HepG2 (cell line): ENCODE data around the gene FNDC3B. TPM values are rescaled to one million over a fixed set of nuclear protein-coding genes. Genes with fewer than 3 reads are reported as not detected.

Experiments
- ATAC-seq: fragments of 200-7000 bp; cut with Tn5 transposase; 3 replicates; pipeline ENCODE4 v1.9.1; 2020; ENCODE audit warnings: mild to moderate bottlenecking, moderate library complexity
- BruUV-seq: library from RNA; stranded (reverse); fragments of 400-500 nt; replicated peaks from 2 replicates; lab custom pipeline; 2021; lab: Mats Ljungman, UMichigan
- CTCF ChIA-PET: fragments of 300-600 bp; formaldehyde crosslinking; extraction: SDS; loops from one replicate; lab custom pipeline; 2021; ENCODE audit warnings: low total read pairs, inconsistent platforms, low intra/inter-chr PET ratio; lab: Yijun Ruan, JAX
- POLR2A ChIA-PET: fragments of 350-600 bp; sonication (Branson Sonifier 250); formaldehyde crosslinking; loops from one replicate; lab custom pipeline; 2020; ENCODE audit warnings: antibody characterized with exemption, inconsistent platforms; lab: Yijun Ruan, JAX
- DNase-seq: peaks from one replicate; pipeline ENCODE4 v3.0.0-alpha.2; 2015; ENCODE audit warnings: low spot score
- FAIRE-seq: peaks from 3 replicates; lab custom pipeline; 2011; peaks lifted over from hg19 to GRCh38; lab: Jason Lieb, UNC
- H2AFZ ChIP-seq: one replicate; pipeline ENCODE4 v1.6.1; 2011; ENCODE audit warnings: low read length, inconsistent platforms
- H3K27ac ChIP-seq: fragments of 300-600 bp; 3 replicates; pipeline ENCODE4 v1.8.0; 2011; ENCODE audit warnings: mixed run types, mild to moderate bottlenecking, mixed read lengths, low read length, inconsistent platforms; ENCODE audit not compliant: insufficient read depth; ENCODE audit errors: extremely low read length
- H3K27me3 ChIP-seq, 2 experiments: fragments of 200-600 bp in 1 of 2; 2 replicates in 1 of 2; 3 replicates in 1 of 2; pipeline versions ENCODE4 v1.6.0 to v1.8.0; 2011; ENCODE audit warnings: low read length in 2 of 2, mild to moderate bottlenecking in 2 of 2, moderate library complexity in 2 of 2, inconsistent platforms in 1 of 2; ENCODE audit not compliant: insufficient read depth in 2 of 2, control insufficient read depth in 1 of 2
- H3K36me3 ChIP-seq, 2 experiments: fragments of 200-600 bp in 1 of 2; replicated peaks in 1 of 2; 2 replicates in 1 of 2; 3 replicates in 1 of 2; pipeline versions ENCODE4 v1.5.1 to v1.8.0; 2011; ENCODE audit warnings: low read length in 2 of 2, inconsistent platforms in 1 of 2; ENCODE audit not compliant: insufficient read depth in 2 of 2, control insufficient read depth in 1 of 2
- H3K4me1 ChIP-seq: 2 replicates; pipeline ENCODE4 v1.5.1; 2012; ENCODE audit warnings: low read length, inconsistent platforms; ENCODE audit not compliant: insufficient read depth
- H3K4me2 ChIP-seq: 2 replicates; pipeline ENCODE4 v1.6.0; 2011; ENCODE audit warnings: low read depth, low read length, inconsistent platforms
- H3K4me3 ChIP-seq, 3 experiments: fragments of 200-600 bp in 1 of 3; sonication (generic), shearing (Covaris generic) in 1 of 3; replicated peaks in 1 of 3; 2 replicates each; pipeline ENCODE4 v1.5.1; 2011 to 2016; ENCODE audit warnings: low read length in 3 of 3, inconsistent platforms in 2 of 3, low read depth in 2 of 3, mild to moderate bottlenecking in 2 of 3, control low read depth in 1 of 3, mixed read lengths in 1 of 3; ENCODE audit not compliant: insufficient read depth in 1 of 3
- H3K79me2 ChIP-seq: one replicate; pipeline ENCODE4 v1.6.1; 2011; ENCODE audit warnings: low read length, inconsistent platforms; ENCODE audit not compliant: insufficient read depth
- H3K9ac ChIP-seq: 2 replicates; pipeline ENCODE4 v1.6.0; 2011; ENCODE audit warnings: mild to moderate bottlenecking, low read depth, low read length, inconsistent platforms; ENCODE audit not compliant: insufficient read depth
- H3K9me3 ChIP-seq: 2 replicates; pipeline ENCODE4 v1.5.1; 2012; ENCODE audit warnings: mild to moderate bottlenecking, low read length
- H4K20me1 ChIP-seq: 2 replicates; pipeline ENCODE4 v1.6.0; 2011; ENCODE audit warnings: inconsistent platforms, mild to moderate bottlenecking, low read length, moderate library complexity; ENCODE audit not compliant: insufficient read depth
- BATF2 ChIP-seq: sonication (generic); formaldehyde crosslinking; IDR thresholded peaks from 2 replicates; pipeline ENCODE4 v1.8.0; 2022; ENCODE audit warnings: mild to moderate bottlenecking, missing genetic modification reagents, moderate library complexity
- E2F5 ChIP-seq: sonication (generic); formaldehyde crosslinking; conservative IDR thresholded peaks from 2 replicates; pipeline ENCODE4 v1.4.0; 2020; ENCODE audit warnings: missing genetic modification reagents
- HOXA3 ChIP-seq: sonication (generic); formaldehyde crosslinking; IDR thresholded peaks from 2 replicates; pipeline ENCODE4 v1.5.0; 2020; ENCODE audit warnings: missing genetic modification reagents
- NKX3-1 ChIP-seq: sonication (generic); formaldehyde crosslinking; IDR thresholded peaks from 2 replicates; pipeline ENCODE4 v1.5.0; 2020; ENCODE audit warnings: missing genetic modification reagents
- NONO ChIP-seq, 2 experiments: fragments of 450-650 bp in 1 of 2; sonication (generic) in 1 of 2; formaldehyde crosslinking in 1 of 2; IDR thresholded peaks in 1 of 2; conservative IDR thresholded peaks in 1 of 2; 2 replicates each; pipeline versions ENCODE4 v1.6.1 to v1.8.0; 2017 to 2022; ENCODE audit warnings: mild to moderate bottlenecking in 1 of 2, missing genetic modification reagents in 1 of 2, moderate library complexity in 1 of 2
- POLR2A ChIP-seq, 2 experiments: IDR thresholded peaks; 2 replicates each; pipeline ENCODE4 v1.6.1; 2011; ENCODE audit warnings: low read depth in 2 of 2, low read length in 2 of 2, mild to moderate bottlenecking in 1 of 2, moderate library complexity in 1 of 2; ENCODE audit not compliant: insufficient read depth in 1 of 2
- RBM22 ChIP-seq: fragments of 200-400 bp; formaldehyde crosslinking; optimal IDR thresholded peaks from 2 replicates; pipeline ENCODE3; 2017; ENCODE audit warnings: mild to moderate bottlenecking, low read length, moderate library complexity
- RFXANK ChIP-seq: IDR thresholded peaks from 2 replicates; pipeline ENCODE4 v1.6.1; 2016
- SALL2 ChIP-seq: sonication (generic); formaldehyde crosslinking; IDR thresholded peaks from 2 replicates; pipeline ENCODE4 v1.8.1; 2023; ENCODE audit warnings: mild to moderate bottlenecking, missing genetic modification reagents, inconsistent platforms
- ZBTB20 ChIP-seq: sonication (generic); formaldehyde crosslinking; IDR thresholded peaks from 2 replicates; pipeline ENCODE4 v1.8.1; 2023; ENCODE audit warnings: missing genetic modification reagents, low read depth, mild to moderate bottlenecking, borderline replicate concordance
- ZNF350 ChIP-seq: sonication (generic); formaldehyde crosslinking; IDR thresholded peaks from 2 replicates; pipeline ENCODE4 v1.4.0; 2020; ENCODE audit warnings: mild to moderate bottlenecking, low read depth, missing genetic modification reagents, borderline replicate concordance
- ZNF510 ChIP-seq: sonication (generic); formaldehyde crosslinking; IDR thresholded peaks from 2 replicates; pipeline ENCODE4 v1.4.0; 2020; ENCODE audit warnings: low read depth, mild to moderate bottlenecking, missing genetic modification reagents
- ZNF781 ChIP-seq: sonication (generic); formaldehyde crosslinking; IDR thresholded peaks from 2 replicates; pipeline ENCODE4 v1.5.1; 2020; ENCODE audit warnings: borderline replicate concordance, mild to moderate bottlenecking, missing genetic modification reagents; ENCODE audit errors: not compliant biosample characterization
- WGBS: methylation state at CpG from one replicate; pipeline ENCODE4 v1.1.6; 2017; ENCODE audit warnings: low lambda C conversion rate; 5-methylcytosine and 5-hydroxymethylcytosine counted together
- in situ Hi-C: cut with HindIII; loops from 2 replicates; pipeline ENCODE4 v1.10.0; 2017; ENCODE audit warnings: low pct_unique_long_range_greater_than_20kb; ENCODE audit not compliant: extremely low pct_ligation_motif_present
- intact Hi-C: fragments of 100-400 bp; cut with micrococcal nuclease; formaldehyde crosslinking; loops from one replicate; pipeline ENCODE4 v1.10.0; 2022; ENCODE audit not compliant: unreplicated experiment
- polyA plus RNA-seq, 8 experiments: library from polyadenylated mRNA; depleted of rRNA in 3 of 8; stranded (reverse) in 7 of 8; unstranded in 1 of 8; fragments of >200 nt; fragmentation: Illumina TruSeq in 4 of 8; extraction: Trizol in 4 of 8; gene quantifications; 2 replicates each; pipeline versions ENCODE4 v1.2.1 to v1.2.3, GENCODE V29; 2011 to 2016; ENCODE audit warnings: low read depth in 4 of 8, missing spikeins in 1 of 8, mixed read lengths in 1 of 8; ENCODE audit not compliant: insufficient read depth in 1 of 8
- total RNA-seq, 5 experiments: library from RNA; depleted of rRNA; stranded (reverse); fragments of >200 nt; fragmentation: Illumina TruSeq; extraction: Trizol; gene quantifications; 2 replicates each; pipeline ENCODE4 v1.2.3, GENCODE V29; 2016; ENCODE audit warnings: low read depth in 1 of 5
- TF ChIP-seq, protein P1 (sequence below): sonication (generic); formaldehyde crosslinking; IDR thresholded peaks from 2 replicates; pipeline ENCODE4 v1.5.0; 2020; ENCODE audit warnings: mild to moderate bottlenecking, missing genetic modification reagents

FNDC3B gene
- total and polyA plus RNA-seq, 2 of the 13 experiments (the other 11 are each of a cell fraction or from before 2014, with no cell fraction given): 74.8 to 103 TPM

DNA sequence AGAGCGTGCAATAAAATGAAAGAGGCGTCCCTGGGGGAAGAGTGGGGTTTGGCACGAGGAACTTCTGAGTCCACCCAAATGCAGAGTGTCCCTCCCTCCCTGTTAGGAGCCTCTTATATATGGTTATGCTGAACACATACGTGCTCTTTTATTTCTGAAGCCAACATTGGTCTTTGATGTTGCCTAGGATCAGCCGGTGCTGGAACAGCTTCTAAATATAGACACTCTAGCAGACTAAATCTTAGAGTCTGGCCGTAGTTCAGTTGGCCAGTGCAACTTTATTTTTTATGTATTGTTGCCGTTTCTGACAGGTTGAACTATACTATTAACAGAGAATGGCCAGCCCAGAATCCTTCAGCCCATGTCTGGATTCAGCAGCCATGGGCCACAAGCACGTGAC lies 280.2 kb downstream of the FNDC3B start:
- peaks cover 7% of the 10 kb centered on the region for H3K79me2 ChIP-seq
- BruUV-seq: no TSS peak
- ChIA-PET POLR2A (no interaction called here), CTCF (no interaction called here)
- peaks cover 41 to 88% of the 10 kb centered on the region in 2 experiments for H3K36me3 ChIP-seq
- intact Hi-C loops (no loop called here), in situ Hi-C loops (no loop called here)
- 97% methylated on average over 8 of the region's 8 CpGs for WGBS
- no peak overlapping the region for H3K9ac ChIP-seq
- H3K4me3 ChIP-seq: no peak overlapping the region
- H3K9me3 ChIP-seq: no peaks in the 10 kb centered on the region
- no peak for ATAC-seq
- no peak overlapping the region for H3K4me2 ChIP-seq
- H2AFZ ChIP-seq: no peak overlapping the region
- no peak for DNase-seq
- 0 out of 2 replicates have a peak, but pooled peaks cover 10% of the 10 kb centered on the region for H3K4me1 ChIP-seq
- H4K20me1 ChIP-seq: peaks cover 51% of the 10 kb centered on the region
- no peak overlapping the region for H3K27ac ChIP-seq
- no peak for FAIRE-seq
- H3K27me3 ChIP-seq: no peaks in the 10 kb centered on the region
- TF ChIP-seq RFXANK (CRISPR knock-in tag) (no peak), POLR2A (IDR thresholded peaks at IDR 0.05; ENCODE audit: insufficient read depth in 1 of 2, low read depth in 2 of 2, low read length in 2 of 2) (0 out of 4 replicates have a peak, but pooled peaks of 1 of the 2 experiments have one; percentile 13), ZBTB20 (CRISPR knock-in tag) (no peak), ZNF781 (CRISPR knock-in tag) (no peak), RBM22 (peak; percentile 44), ZNF510 (CRISPR knock-in tag) (no peak), BATF2 (CRISPR knock-in tag) (no peak), HOXA3 (CRISPR knock-in tag) (no peak), NKX3-1 (CRISPR knock-in tag) (no peak), NONO (IDR thresholded peaks at IDR 0.05) (no peak), NONO (CRISPR knock-in tag; conservative IDR thresholded peaks at IDR 0.05) (no peak), E2F5 (CRISPR knock-in tag) (no peak), ZNF350 (no peak), SALL2 (CRISPR knock-in tag) (no peak)
- TF ChIP-seq, protein P1, sequence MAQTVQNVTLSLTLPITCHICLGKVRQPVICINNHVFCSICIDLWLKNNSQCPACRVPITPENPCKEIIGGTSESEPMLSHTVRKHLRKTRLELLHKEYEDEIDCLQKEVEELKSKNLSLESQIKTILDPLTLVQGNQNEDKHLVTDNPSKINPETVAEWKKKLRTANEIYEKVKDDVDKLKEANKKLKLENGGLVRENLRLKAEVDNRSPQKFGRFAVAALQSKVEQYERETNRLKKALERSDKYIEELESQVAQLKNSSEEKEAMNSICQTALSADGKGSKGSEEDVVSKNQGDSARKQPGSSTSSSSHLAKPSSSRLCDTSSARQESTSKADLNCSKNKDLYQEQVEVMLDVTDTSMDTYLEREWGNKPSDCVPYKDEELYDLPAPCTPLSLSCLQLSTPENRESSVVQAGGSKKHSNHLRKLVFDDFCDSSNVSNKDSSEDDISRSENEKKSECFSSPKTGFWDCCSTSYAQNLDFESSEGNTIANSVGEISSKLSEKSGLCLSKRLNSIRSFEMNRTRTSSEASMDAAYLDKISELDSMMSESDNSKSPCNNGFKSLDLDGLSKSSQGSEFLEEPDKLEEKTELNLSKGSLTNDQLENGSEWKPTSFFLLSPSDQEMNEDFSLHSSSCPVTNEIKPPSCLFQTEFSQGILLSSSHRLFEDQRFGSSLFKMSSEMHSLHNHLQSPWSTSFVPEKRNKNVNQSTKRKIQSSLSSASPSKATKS: no peak
